Testis (tissue), 2 donors: ENCODE results near the gene FOXN1.

ENCODE experiments used
- POLR2A ChIP-seq: fragments of 450-650 bp; IDR thresholded peaks from one replicate; pipeline ENCODE4 v1.6.1; 2017; ENCODE audit warnings: antibody characterized with exemption, mild to moderate bottlenecking, moderate library complexity
- TF ChIP-seq, protein P1 (sequence below), 3 experiments: fragments of 450-650 bp in 2 of 3; fragments of 200-600 bp in 1 of 3; sonication (generic) in 1 of 3; IDR thresholded peaks; one replicate each; pipeline ENCODE4 v1.5.1; 2016 to 2019; ENCODE audit warnings: antibody characterized with exemption in 3 of 3, mild to moderate bottlenecking in 2 of 3, moderate library complexity in 1 of 3

- TF ChIP-seq, protein P1, sequence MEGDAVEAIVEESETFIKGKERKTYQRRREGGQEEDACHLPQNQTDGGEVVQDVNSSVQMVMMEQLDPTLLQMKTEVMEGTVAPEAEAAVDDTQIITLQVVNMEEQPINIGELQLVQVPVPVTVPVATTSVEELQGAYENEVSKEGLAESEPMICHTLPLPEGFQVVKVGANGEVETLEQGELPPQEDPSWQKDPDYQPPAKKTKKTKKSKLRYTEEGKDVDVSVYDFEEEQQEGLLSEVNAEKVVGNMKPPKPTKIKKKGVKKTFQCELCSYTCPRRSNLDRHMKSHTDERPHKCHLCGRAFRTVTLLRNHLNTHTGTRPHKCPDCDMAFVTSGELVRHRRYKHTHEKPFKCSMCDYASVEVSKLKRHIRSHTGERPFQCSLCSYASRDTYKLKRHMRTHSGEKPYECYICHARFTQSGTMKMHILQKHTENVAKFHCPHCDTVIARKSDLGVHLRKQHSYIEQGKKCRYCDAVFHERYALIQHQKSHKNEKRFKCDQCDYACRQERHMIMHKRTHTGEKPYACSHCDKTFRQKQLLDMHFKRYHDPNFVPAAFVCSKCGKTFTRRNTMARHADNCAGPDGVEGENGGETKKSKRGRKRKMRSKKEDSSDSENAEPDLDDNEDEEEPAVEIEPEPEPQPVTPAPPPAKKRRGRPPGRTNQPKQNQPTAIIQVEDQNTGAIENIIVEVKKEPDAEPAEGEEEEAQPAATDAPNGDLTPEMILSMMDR (IDR thresholded peaks at IDR 0.05): no peak
- no peak for TF ChIP-seq POLR2A
These were observed 13.1 kb downstream of the FOXN1 start for GRCh38 chr17:28519236-28519635.
